K562 (cell line): Measurements from ENCODE around the gene TMEM69. TPM values are rescaled to one million over a fixed set of nuclear protein-coding genes. Genes with fewer than 3 reads are reported as not detected.

ENCODE experiments used
- BRD9 ChIP-seq: fragments of 450-650 bp; IDR thresholded peaks from 2 replicates; pipeline ENCODE4 v1.6.1; 2018; ENCODE audit warnings: low read depth; ENCODE audit not compliant: partially characterized antibody
- CBFA2T2 ChIP-seq: fragments of 450-650 bp; conservative IDR thresholded peaks from 2 replicates; pipeline ENCODE4 v1.6.1; 2017; ENCODE audit warnings: mild to moderate bottlenecking
- GTF2A2 ChIP-seq: IDR thresholded peaks from 2 replicates; pipeline ENCODE4 v1.6.1; 2016; ENCODE audit warnings: mild to moderate bottlenecking, missing genetic modification characterization, missing compliant biosample characterization
- HLTF ChIP-seq: fragments of 450-650 bp; IDR thresholded peaks from 2 replicates; pipeline ENCODE4 v1.6.1; 2016
- HMG20B ChIP-seq: fragments of 250-450 bp; sonication (Bioruptor Pico); IDR thresholded peaks from 2 replicates; pipeline ENCODE4 v1.5.0; 2021; ENCODE audit warnings: mild to moderate bottlenecking
- KLF1 ChIP-seq: fragments of 450-650 bp; IDR thresholded peaks from 2 replicates; pipeline ENCODE4 v1.6.1; 2016; ENCODE audit warnings: missing genetic modification characterization, missing compliant biosample characterization
- MEF2A ChIP-seq: IDR thresholded peaks from 2 replicates; pipeline ENCODE4 v1.6.1; 2011; ENCODE audit warnings: low read depth, mild to moderate bottlenecking, low read length, moderate library complexity; ENCODE audit not compliant: control insufficient read depth
- MEF2D ChIP-seq: conservative IDR thresholded peaks from 2 replicates; pipeline ENCODE4 v1.6.1; 2016; ENCODE audit warnings: low read depth, missing genetic modification characterization, missing compliant biosample characterization
- POLR2AphosphoS5 ChIP-seq: IDR thresholded peaks from 2 replicates; pipeline ENCODE4 v1.6.1; 2011; ENCODE audit warnings: mild to moderate bottlenecking, low read depth, low read length, moderate library complexity; ENCODE audit not compliant: control insufficient read depth, insufficient read depth
- POLR3A ChIP-seq: IDR thresholded peaks from 2 replicates; pipeline ENCODE4 v1.6.1; 2011; ENCODE audit warnings: borderline replicate concordance, mild to moderate bottlenecking, moderate library complexity; ENCODE audit not compliant: insufficient read length, insufficient read depth; ENCODE audit errors: extremely low read depth
- PRMT5 ChIP-seq: sonication (generic); formaldehyde crosslinking; IDR thresholded peaks from 2 replicates; pipeline ENCODE4 v1.5.0; 2020; ENCODE audit warnings: missing genetic modification reagents
- RAD21 ChIP-seq, 2 experiments: fragments of 250-450 bp in 1 of 2; fragments of 450-650 bp in 1 of 2; sonication (Bioruptor Pico) in 1 of 2; formaldehyde crosslinking in 1 of 2; IDR thresholded peaks in 1 of 2; conservative IDR thresholded peaks in 1 of 2; 2 replicates each; pipeline versions ENCODE4 v1.4.0 to v1.8.0; 2020 to 2022; ENCODE audit warnings: mild to moderate bottlenecking in 2 of 2, moderate library complexity in 1 of 2
- RCOR1 ChIP-seq, 2 experiments: IDR thresholded peaks; 2 replicates each; pipeline ENCODE4 v1.6.1; 2012; ENCODE audit warnings: low read depth in 2 of 2, low read length in 2 of 2, borderline replicate concordance in 1 of 2, improper control_type of control experiment in 1 of 2
- RFX1 ChIP-seq: fragments of 450-650 bp; IDR thresholded peaks from 2 replicates; pipeline ENCODE4 v1.6.1; 2016; ENCODE audit warnings: mild to moderate bottlenecking, moderate library complexity
- TFAM ChIP-seq: fragments of 250-450 bp; sonication (Bioruptor Pico); conservative IDR thresholded peaks from 2 replicates; pipeline ENCODE4 v1.5.0; 2021; ENCODE audit warnings: mild to moderate bottlenecking, moderate library complexity
- ZNF384 ChIP-seq: IDR thresholded peaks from 2 replicates; pipeline ENCODE4 v1.6.1; 2012; ENCODE audit warnings: low read depth, low read length, improper control_type of control experiment
- polyA plus RNA-seq, 8 experiments: library from polyadenylated mRNA; depleted of rRNA in 4 of 8; stranded (reverse) in 5 of 8; unstranded in 3 of 8; fragments of >200 nt; fragmentation: Nextera tagmentation in 2 of 8; fragmentation: Illumina TruSeq in 1 of 8; extraction: Ambion mirVana in 2 of 8; extraction: Trizol in 1 of 8; gene quantifications; 2 replicates each; pipeline versions ENCODE4 v1.2.1 to v1.2.3, GENCODE V29; 2011 to 2014; ENCODE audit warnings: inconsistent platforms in 1 of 8, missing spikeins in 1 of 8
- total RNA-seq, 7 experiments: library from RNA; depleted of rRNA in 6 of 7; stranded (reverse); fragments of >200 nt in 6 of 7; fragmentation: Illumina TruSeq in 2 of 7; extraction: Trizol in 2 of 7; gene quantifications; 2 replicates each; pipeline versions ENCODE4 v1.2.1 to v1.2.3, GENCODE V29; 2011 to 2021; ENCODE audit warnings: low replicate concordance in 1 of 7
- TF ChIP-seq, protein P1 (sequence below): sonication (generic); formaldehyde crosslinking; IDR thresholded peaks from 2 replicates; pipeline ENCODE4 v1.8.0; 2023; ENCODE audit warnings: mild to moderate bottlenecking, missing genetic modification reagents
- TF ChIP-seq, protein P2 (sequence below): IDR thresholded peaks from 2 replicates; pipeline ENCODE4 v1.6.1; 2011; ENCODE audit warnings: borderline replicate concordance, low read depth, mild to moderate bottlenecking, moderate library complexity, low read length; ENCODE audit not compliant: insufficient read depth, poor library complexity, severe bottlenecking
- TF ChIP-seq, protein P3 (sequence below): fragments of 450-650 bp; IDR thresholded peaks from 2 replicates; pipeline ENCODE4 v1.7.1; 2018; ENCODE audit warnings: mild to moderate bottlenecking, low read depth; ENCODE audit not compliant: partially characterized antibody
- TF ChIP-seq, protein P4 (sequence below): IDR thresholded peaks from 2 replicates; pipeline ENCODE4 v1.6.1; 2014; ENCODE audit warnings: antibody characterized with exemption

TMEM69 gene
- total and polyA plus RNA-seq, 9 of the 15 experiments (the other 6 are each of a cell fraction or from before 2014, with no cell fraction given): 47.3 to 248 (median 103) TPM

DNA sequence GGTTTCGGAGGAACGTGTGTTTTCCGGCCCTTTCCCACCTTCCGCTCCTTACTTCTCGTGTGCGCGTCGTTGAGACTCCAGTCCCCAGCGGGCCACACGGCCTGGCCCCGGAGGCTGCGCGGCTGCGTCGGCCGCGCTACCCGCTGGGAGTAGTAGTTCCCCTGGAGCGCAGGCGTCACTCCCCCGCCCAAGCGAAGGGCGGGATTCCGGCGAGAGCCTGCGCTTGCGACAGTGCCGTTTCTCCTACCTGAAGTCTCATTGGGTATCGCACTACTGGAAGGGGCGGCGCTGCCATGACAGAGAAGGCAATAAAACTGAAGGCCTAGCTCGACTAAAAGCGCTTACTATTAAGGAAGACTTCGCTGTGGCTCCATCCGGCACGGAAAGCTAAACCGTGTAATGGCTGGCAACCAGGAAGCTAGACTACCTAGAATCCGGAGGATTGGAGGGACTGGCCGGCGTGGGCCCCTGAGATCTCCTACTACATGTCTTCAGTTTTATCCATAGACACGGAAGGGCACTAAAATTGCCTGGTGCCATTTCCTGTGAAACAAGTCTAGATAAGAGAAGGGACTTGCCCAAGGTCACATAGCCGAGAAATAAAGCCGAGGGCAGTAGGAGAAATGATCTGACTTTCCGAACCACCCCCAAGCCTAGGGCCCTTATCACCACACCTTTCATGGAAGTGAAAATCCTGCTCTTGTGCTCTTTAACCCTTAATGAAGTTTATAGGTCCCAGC is 797 bp upstream of the TMEM69 start (continued):
- TF ChIP-seq, protein P1, sequence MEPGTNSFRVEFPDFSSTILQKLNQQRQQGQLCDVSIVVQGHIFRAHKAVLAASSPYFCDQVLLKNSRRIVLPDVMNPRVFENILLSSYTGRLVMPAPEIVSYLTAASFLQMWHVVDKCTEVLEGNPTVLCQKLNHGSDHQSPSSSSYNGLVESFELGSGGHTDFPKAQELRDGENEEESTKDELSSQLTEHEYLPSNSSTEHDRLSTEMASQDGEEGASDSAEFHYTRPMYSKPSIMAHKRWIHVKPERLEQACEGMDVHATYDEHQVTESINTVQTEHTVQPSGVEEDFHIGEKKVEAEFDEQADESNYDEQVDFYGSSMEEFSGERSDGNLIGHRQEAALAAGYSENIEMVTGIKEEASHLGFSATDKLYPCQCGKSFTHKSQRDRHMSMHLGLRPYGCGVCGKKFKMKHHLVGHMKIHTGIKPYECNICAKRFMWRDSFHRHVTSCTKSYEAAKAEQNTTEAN (CRISPR knock-in tag): peak; percentile 36
- TF ChIP-seq POLR2AphosphoS5 (peak; percentile 98), GTF2A2 (tag) (no peak), RCOR1 (IDR thresholded peaks at IDR 0.05; ENCODE audit: borderline replicate concordance in 1 of 2, low read depth in 2 of 2, low read length in 2 of 2) (0 out of 4 replicates have a peak, but pooled peaks of 1 of the 2 experiments have one; percentile 28), RFX1 (no peak; the same call in 1 of the 2 replicates), HMG20B (CRISPR knock-in tag) (0 out of 2 replicates have a peak, but pooled peaks have one; percentile 82), BRD9 (peak; percentile 74), TFAM (no peak), MEF2D (tag) (0 out of 2 replicates have a peak, but pooled peaks have one; percentile 21), PRMT5 (no peak), KLF1 (tag) (0 out of 2 replicates have a peak, but pooled peaks have one; percentile 15), CBFA2T2 (no peak), ZNF384 (0 out of 2 replicates have a peak, but pooled peaks have one; percentile 5), RAD21 (CRISPR knock-in tag; conservative IDR thresholded peaks at IDR 0.05 in 1 of 2, IDR thresholded peaks at IDR 0.05 in 1 of 2) (peak in 1 of 2 experiments; percentile 11; a peak in 1 of 4 replicates), POLR3A (no peak), HLTF (no peak), MEF2A (no peak)
- TF ChIP-seq, protein P2, sequence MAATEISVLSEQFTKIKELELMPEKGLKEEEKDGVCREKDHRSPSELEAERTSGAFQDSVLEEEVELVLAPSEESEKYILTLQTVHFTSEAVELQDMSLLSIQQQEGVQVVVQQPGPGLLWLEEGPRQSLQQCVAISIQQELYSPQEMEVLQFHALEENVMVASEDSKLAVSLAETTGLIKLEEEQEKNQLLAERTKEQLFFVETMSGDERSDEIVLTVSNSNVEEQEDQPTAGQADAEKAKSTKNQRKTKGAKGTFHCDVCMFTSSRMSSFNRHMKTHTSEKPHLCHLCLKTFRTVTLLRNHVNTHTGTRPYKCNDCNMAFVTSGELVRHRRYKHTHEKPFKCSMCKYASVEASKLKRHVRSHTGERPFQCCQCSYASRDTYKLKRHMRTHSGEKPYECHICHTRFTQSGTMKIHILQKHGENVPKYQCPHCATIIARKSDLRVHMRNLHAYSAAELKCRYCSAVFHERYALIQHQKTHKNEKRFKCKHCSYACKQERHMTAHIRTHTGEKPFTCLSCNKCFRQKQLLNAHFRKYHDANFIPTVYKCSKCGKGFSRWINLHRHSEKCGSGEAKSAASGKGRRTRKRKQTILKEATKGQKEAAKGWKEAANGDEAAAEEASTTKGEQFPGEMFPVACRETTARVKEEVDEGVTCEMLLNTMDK: no peak
- TF ChIP-seq, protein P3, sequence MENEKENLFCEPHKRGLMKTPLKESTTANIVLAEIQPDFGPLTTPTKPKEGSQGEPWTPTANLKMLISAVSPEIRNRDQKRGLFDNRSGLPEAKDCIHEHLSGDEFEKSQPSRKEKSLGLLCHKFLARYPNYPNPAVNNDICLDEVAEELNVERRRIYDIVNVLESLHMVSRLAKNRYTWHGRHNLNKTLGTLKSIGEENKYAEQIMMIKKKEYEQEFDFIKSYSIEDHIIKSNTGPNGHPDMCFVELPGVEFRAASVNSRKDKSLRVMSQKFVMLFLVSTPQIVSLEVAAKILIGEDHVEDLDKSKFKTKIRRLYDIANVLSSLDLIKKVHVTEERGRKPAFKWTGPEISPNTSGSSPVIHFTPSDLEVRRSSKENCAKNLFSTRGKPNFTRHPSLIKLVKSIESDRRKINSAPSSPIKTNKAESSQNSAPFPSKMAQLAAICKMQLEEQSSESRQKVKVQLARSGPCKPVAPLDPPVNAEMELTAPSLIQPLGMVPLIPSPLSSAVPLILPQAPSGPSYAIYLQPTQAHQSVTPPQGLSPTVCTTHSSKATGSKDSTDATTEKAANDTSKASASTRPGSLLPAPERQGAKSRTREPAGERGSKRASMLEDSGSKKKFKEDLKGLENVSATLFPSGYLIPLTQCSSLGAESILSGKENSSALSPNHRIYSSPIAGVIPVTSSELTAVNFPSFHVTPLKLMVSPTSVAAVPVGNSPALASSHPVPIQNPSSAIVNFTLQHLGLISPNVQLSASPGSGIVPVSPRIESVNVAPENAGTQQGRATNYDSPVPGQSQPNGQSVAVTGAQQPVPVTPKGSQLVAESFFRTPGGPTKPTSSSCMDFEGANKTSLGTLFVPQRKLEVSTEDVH: peak; percentile 11
- TF ChIP-seq, protein P4, sequence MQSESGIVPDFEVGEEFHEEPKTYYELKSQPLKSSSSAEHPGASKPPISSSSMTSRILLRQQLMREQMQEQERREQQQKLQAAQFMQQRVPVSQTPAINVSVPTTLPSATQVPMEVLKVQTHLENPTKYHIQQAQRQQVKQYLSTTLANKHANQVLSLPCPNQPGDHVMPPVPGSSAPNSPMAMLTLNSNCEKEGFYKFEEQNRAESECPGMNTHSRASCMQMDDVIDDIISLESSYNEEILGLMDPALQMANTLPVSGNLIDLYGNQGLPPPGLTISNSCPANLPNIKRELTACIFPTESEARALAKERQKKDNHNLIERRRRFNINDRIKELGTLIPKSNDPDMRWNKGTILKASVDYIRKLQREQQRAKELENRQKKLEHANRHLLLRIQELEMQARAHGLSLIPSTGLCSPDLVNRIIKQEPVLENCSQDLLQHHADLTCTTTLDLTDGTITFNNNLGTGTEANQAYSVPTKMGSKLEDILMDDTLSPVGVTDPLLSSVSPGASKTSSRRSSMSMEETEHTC: no peak
